Smooth muscle cell (in vitro differentiated cells): ENCODE results near the gene GRIK4. TPM values are rescaled to one million over a fixed set of nuclear protein-coding genes. Genes with fewer than 3 reads are reported as not detected.

Experiments used
- DNase-seq: peaks from one replicate; lab custom pipeline; 2025; ENCODE audit not compliant: unreplicated experiment; lab: John Stamatoyannopoulos, UW
- H2AFZ ChIP-seq: fragments of 200-600 bp; sonication (generic); 2 replicates; pipeline ENCODE4 v1.6.0; 2016; ENCODE audit warnings: antibody characterized with exemption, low read depth, mild to moderate bottlenecking
- H3F3A ChIP-seq: fragments of 200-600 bp; sonication (generic); 2 replicates; pipeline ENCODE4 v1.6.0; 2017; ENCODE audit warnings: antibody characterized with exemption, low read depth
- H3K27ac ChIP-seq: fragments of 200-600 bp; sonication (generic); 2 replicates; pipeline ENCODE4 v1.5.1; 2016; ENCODE audit warnings: low read depth, mild to moderate bottlenecking
- H3K27me3 ChIP-seq: fragments of 200-600 bp; sonication (generic); 2 replicates; pipeline ENCODE4 v1.6.1; 2016; ENCODE audit warnings: low read depth, mild to moderate bottlenecking
- H3K36me3 ChIP-seq: fragments of 200-600 bp; sonication (generic); 2 replicates; pipeline ENCODE4 v1.5.1; 2016; ENCODE audit warnings: low read depth
- H3K4me1 ChIP-seq: fragments of 200-600 bp; sonication (generic); 2 replicates; pipeline ENCODE4 v1.5.1; 2016; ENCODE audit warnings: low read depth
- H3K4me2 ChIP-seq: fragments of 200-600 bp; sonication (generic); 2 replicates; pipeline ENCODE4 v1.6.0; 2016; ENCODE audit warnings: mild to moderate bottlenecking
- H3K4me3 ChIP-seq: fragments of 200-600 bp; sonication (generic); 2 replicates; pipeline ENCODE4 v1.5.1; 2016; ENCODE audit warnings: mild to moderate bottlenecking
- H3K79me2 ChIP-seq: fragments of 200-600 bp; sonication (generic); 2 replicates; pipeline ENCODE4 v1.6.0; 2016; ENCODE audit warnings: low read depth, mild to moderate bottlenecking
- H3K9ac ChIP-seq: fragments of 200-600 bp; sonication (generic); 2 replicates; pipeline ENCODE4 v1.6.0; 2016; ENCODE audit warnings: low read depth
- H3K9me3 ChIP-seq: fragments of 200-600 bp; sonication (generic); replicated peaks from 2 replicates; pipeline ENCODE4 v1.5.1; 2016; ENCODE audit warnings: low read depth
- H4K20me1 ChIP-seq: fragments of 200-600 bp; sonication (generic); 2 replicates; pipeline ENCODE4 v1.6.0; 2016; ENCODE audit warnings: low read depth
- WGBS: methylation state at CpG from one replicate; pipeline ENCODE4 v1.1.7; 2016; ENCODE audit warnings: low lambda C conversion rate; 5-methylcytosine and 5-hydroxymethylcytosine counted together
- polyA plus RNA-seq: library from polyadenylated mRNA; unstranded; fragments of >200 nt; fragmentation: Nextera tagmentation; extraction: Ambion mirVana; gene quantifications from 2 replicates; pipeline ENCODE4 v1.2.1, GENCODE V29; 2016
- total RNA-seq: library from RNA; depleted of rRNA; stranded (reverse); fragments of >200 nt; gene quantifications from 2 replicates; pipeline ENCODE4 v1.2.3, GENCODE V29; 2014
- TF ChIP-seq, protein P1 (sequence below): fragments of 200-600 bp; sonication (generic); IDR thresholded peaks from 2 replicates; pipeline ENCODE4 v1.5.1; 2017; ENCODE audit warnings: borderline replicate concordance, mild to moderate bottlenecking, antibody characterized with exemption; ENCODE audit not compliant: insufficient read depth, poor library complexity, severe bottlenecking

Gene GRIK4
- total and polyA plus RNA-seq, 2 experiments from 2014 or later = not detected

DNA sequence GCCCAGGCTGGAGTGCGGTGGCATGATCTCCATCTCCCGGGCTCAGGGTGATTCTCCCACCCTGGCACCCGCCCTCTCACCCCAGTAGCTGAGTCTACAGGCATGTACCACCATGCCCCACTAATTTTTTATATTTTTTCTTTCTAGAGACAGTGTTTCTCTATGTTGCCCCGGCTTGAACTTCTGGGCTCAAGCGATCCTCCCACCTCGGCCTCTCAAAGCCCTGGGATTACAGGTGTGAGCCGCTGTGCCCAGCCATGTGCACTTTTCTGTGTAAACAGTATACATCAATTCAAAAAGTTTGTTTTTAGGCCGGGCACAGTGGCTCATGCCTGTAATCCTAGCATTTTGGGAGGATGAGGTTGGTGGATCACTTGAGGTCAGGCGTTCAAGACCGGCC, 14.7 kb downstream of the GRIK4 start:
- DNase-seq = no peak

DNA sequence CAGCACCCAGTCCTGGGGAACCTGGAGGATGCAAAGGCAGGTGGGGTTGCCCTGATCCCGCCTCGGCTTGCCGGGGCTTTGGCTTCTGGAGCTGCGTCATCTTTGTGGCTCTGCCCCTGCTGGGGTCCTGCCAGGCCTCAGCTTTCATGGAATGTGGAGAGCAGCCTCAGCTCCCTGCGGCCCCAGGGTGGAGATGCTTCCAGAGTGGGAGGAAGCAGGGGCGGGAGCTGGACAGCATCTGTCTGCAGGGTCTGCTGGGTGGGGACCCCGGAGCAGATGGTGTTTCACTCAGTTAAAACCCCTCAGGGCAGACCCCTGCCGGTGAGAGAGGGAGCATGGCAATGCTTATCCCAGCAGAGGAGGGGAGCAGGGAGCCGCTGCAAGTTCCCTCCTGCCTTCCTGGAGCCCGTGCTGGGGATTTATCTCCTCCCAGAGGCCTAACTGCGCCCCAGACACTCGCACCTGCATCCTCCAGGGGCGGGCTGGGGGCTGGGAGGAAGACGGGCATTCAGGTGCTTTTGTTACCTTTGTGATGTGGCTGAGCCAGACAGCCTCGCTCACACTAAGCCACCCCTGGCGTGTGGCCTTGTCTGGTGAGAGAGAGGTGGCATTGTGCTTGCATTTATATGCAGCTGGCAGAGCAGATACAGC, 15.7 kb downstream of the GRIK4 start:
- peaks cover 12% of the 10 kb centered on the region for H3K4me1 ChIP-seq
- no peak for DNase-seq
- H3K79me2 ChIP-seq = no peaks in the 10 kb centered on the region
- no peaks in the 10 kb centered on the region for H3K36me3 ChIP-seq
- TF ChIP-seq, protein P1, sequence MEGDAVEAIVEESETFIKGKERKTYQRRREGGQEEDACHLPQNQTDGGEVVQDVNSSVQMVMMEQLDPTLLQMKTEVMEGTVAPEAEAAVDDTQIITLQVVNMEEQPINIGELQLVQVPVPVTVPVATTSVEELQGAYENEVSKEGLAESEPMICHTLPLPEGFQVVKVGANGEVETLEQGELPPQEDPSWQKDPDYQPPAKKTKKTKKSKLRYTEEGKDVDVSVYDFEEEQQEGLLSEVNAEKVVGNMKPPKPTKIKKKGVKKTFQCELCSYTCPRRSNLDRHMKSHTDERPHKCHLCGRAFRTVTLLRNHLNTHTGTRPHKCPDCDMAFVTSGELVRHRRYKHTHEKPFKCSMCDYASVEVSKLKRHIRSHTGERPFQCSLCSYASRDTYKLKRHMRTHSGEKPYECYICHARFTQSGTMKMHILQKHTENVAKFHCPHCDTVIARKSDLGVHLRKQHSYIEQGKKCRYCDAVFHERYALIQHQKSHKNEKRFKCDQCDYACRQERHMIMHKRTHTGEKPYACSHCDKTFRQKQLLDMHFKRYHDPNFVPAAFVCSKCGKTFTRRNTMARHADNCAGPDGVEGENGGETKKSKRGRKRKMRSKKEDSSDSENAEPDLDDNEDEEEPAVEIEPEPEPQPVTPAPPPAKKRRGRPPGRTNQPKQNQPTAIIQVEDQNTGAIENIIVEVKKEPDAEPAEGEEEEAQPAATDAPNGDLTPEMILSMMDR = no peak
- no peak overlapping the region for H3K9ac ChIP-seq
- 47% methylated on average over 16 of the region's 16 CpGs for WGBS
- H4K20me1 ChIP-seq = no peaks in the 10 kb centered on the region
- H2AFZ ChIP-seq = no peak overlapping the region
- H3K27ac ChIP-seq = no peak overlapping the region
- H3F3A ChIP-seq = no peaks in the 10 kb centered on the region
- no peak overlapping the region for H3K4me2 ChIP-seq
- no peak overlapping the region for H3K4me3 ChIP-seq
- no peaks in the 10 kb centered on the region for H3K9me3 ChIP-seq
- peaks cover 16% of the 10 kb centered on the region for H3K27me3 ChIP-seq

More for the DNA sequence above, 14.7 kb downstream of the GRIK4 start:
- H2AFZ ChIP-seq = no peak overlapping the region
- 94% methylated on average over 8 of the region's 10 CpGs for WGBS
- H3K27ac ChIP-seq = no peak overlapping the region
- no peak overlapping the region for H3K9ac ChIP-seq
- H3K4me2 ChIP-seq = no peak overlapping the region
- H3K9me3 ChIP-seq = no peaks in the 10 kb centered on the region
- peaks cover 8% of the 10 kb centered on the region for H3K4me1 ChIP-seq
- no peaks in the 10 kb centered on the region for H3F3A ChIP-seq
- H3K79me2 ChIP-seq = no peaks in the 10 kb centered on the region
- H4K20me1 ChIP-seq = no peaks in the 10 kb centered on the region
- H3K4me3 ChIP-seq = no peak overlapping the region
- peaks cover 18% of the 10 kb centered on the region for H3K27me3 ChIP-seq
- no peaks in the 10 kb centered on the region for H3K36me3 ChIP-seq
- TF ChIP-seq, protein P1 = no peak

DNA sequence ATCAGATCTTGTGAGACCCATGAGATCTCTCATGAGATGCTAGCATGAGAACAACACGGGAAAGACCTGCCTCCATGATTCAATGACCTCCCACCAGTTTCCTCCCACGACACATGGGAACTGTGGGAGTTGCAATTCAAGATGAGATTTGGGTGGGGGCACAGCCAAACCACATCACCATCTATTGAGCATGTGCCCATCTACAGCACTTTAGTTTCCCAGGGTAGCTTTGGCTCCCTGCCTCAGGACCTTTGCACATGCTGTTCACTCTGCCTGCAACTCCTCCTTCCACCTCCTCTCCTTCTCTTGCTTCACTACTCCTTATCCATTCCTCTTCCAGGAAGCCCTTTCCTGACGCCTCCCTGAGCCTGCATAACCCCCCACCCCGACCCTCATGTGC, 17.2 kb downstream of the GRIK4 start:
- Histone ChIP-seq H3K36me3 (no peaks in the 10 kb centered on the region), H3K9ac (no peak overlapping the region), H3F3A (no peaks in the 10 kb centered on the region), H4K20me1 (no peaks in the 10 kb centered on the region), H3K27ac (no peak overlapping the region), H3K79me2 (no peaks in the 10 kb centered on the region), H3K27me3 (peaks cover 13% of the 10 kb centered on the region), H3K4me2 (no peak overlapping the region), H3K4me3 (no peak overlapping the region), H2AFZ (no peak overlapping the region), H3K4me1 (peaks cover 16% of the 10 kb centered on the region), H3K9me3 (no peaks in the 10 kb centered on the region)
- DNase-seq = no peak
- 97% methylated on average over 4 of the region's 4 CpGs for WGBS
- TF ChIP-seq, protein P1 = no peak

DNA sequence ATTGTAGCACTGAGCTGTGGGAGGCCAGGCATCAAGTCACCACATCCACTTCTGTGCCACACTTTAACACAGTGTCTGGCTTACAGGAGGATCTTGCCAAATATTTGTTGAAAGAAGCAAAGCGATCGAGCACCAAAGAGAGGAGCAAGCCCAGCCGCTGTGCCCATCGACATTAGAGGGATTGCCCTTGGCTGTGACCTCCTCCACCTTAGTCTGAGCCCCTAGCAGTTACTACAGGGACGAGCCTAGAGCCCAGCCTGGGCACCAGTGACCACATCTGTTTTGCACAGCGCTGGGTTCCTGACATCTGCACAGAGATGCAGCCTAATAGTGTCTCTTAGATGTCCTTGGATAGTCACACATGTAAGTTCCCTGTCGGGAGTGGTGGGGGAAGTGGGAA, 17.7 kb downstream of the GRIK4 start:
- 88% methylated on average over 7 of the region's 7 CpGs for WGBS
- DNase-seq = no peak
- H3K79me2 ChIP-seq = no peaks in the 10 kb centered on the region
- H3K4me1 ChIP-seq = peaks cover 16% of the 10 kb centered on the region
- no peak overlapping the region for H3K27ac ChIP-seq
- no peak overlapping the region for H3K9ac ChIP-seq
- H3K27me3 ChIP-seq = peaks cover 13% of the 10 kb centered on the region
- TF ChIP-seq, protein P1 = no peak
- no peak overlapping the region for H2AFZ ChIP-seq
- H3K36me3 ChIP-seq = no peaks in the 10 kb centered on the region
- no peaks in the 10 kb centered on the region for H4K20me1 ChIP-seq
- H3F3A ChIP-seq = no peaks in the 10 kb centered on the region
- no peak overlapping the region for H3K4me2 ChIP-seq
- H3K9me3 ChIP-seq = no peaks in the 10 kb centered on the region
- no peak overlapping the region for H3K4me3 ChIP-seq
